Activated CD8-positive, alpha-beta memory T cell treated with anti-CD3 and anti-CD28 coated beads, Interleukin-2, amount 50 U/mL, for 24 hours (primary cell): ENCODE results near the gene CAPN11.

Experiments
- DNase-seq: peaks from one replicate; pipeline ENCODE4 v3.0.0-alpha.2; 2020; ENCODE audit errors: extremely low read depth

CAPN11 gene

DNA sequence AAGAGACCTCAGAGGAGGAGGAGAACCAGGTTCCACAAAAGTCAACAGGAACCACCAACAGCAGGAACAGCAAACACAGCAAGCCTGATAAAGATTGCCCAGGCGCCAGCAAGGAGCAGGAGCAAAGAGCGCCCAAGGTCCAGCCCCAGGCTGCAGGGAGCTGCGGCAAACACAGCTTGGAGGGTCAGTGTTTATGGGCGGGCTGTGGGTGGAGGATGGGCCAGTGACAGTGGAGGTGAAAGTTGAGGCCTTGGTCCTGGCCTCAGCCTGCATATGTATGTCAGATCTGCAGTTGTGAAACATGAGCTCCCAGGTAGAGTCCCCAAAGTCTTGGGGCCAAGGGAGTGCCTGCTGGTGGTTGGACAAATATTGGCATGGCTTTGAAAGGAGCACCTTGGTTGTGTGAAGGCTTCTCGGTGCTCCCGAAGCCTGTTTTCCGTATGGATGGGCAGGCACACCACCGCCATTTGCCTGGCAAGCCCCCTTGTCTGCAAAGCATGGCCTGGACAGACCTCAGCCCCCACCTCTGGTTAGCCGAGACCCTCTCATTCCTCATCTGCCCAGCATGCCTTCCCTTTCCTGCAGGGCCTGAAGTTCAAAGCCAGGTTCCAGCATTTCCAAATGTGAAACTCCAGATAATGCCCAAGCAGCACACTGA lies 2.0 kb upstream of the CAPN11 start:
- no peak for DNase-seq

DNA sequence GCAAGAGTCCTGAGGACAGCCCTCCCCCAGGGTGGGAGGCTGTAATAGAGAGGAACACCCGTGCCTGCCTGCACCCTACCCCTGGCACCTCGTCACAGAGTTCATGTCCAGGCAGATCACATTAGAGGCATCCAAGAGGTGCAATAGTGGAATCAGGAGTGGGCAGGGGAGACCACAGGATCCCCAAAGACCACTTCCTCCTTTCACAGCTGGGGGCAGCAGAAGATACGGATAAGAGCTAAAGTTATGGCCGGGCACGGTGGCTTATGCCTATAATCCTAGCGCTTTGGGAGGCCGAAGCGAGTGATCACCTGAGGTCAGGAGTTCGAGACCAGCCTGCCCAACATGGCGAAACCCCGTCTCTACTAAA lies 1.5 kb upstream of the CAPN11 start:
- DNase-seq = no peak

DNA sequence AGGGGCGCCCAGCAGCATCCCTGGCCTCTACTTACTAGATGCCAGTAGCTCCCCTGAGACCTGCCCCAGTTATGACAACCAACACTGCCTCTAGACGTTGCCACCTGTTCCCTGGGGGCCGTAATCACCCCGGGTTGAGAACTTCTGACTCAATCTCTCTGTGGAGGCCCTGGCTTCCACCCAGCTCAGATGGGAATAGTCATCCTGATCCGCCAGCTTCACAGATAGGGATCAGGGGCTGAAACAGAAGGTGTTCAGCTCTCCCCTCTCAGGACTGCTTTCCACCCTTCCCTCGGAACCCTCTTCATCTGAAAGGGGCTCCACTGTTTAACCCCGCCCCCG lies 3.3 kb downstream of the CAPN11 start:
- DNase-seq = no peak

DNA sequence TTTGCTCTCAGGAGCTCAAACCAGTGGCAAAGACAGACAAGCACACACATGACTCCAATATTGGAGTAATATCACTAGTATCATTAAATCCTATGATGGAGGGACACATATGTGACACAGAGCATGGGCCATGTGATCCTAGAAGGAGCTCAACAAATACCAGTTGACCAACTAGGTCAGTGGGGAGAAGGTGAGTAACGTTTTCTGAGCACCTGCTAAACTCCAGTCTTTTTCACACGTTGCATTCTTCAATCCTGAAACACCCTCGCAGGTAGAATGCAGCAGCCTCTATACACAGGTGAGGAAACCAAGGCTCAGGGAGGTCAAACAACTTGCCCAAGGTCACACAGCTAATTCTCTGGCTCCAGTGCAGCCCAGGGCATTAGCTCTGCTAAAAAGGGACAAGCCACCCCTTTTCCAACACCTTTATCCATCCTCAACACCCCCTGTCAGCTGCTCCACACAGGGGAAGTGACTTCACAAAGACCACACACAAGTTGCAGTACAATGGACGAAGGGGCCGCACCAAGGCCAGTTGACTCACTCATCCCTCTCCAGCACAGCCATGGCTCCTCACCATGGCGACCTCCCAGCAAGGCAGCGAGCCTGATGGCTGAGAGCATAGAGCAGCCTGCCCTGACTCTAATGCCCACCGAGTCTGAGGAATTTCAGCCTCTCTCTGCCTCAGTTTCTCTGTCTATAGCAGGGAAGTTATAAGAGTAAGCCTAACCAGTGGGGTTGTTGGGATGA lies 4.4 kb downstream of the CAPN11 start:
- DNase-seq = no peak

DNA sequence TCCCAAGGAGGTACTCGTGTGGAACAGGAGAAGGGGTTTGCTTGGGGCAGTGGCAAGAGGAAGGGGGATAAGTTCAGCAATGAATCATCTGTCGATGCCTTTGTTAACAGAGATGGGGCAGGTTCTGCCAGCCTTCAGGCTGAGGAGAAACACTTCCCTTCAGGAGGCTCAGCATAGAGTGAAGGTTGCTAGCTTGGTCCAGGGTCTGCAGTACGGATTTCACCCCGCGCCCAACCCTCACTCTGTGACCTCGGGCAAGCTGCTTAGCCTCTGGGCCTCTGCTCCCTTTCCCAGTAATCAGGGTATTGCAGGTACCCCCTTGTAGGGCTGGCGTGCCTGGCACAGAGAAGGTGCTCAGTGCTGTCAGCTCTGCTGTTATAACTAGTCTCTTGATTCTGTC lies 7.5 kb downstream of the CAPN11 start:
- no peak for DNase-seq

DNA sequence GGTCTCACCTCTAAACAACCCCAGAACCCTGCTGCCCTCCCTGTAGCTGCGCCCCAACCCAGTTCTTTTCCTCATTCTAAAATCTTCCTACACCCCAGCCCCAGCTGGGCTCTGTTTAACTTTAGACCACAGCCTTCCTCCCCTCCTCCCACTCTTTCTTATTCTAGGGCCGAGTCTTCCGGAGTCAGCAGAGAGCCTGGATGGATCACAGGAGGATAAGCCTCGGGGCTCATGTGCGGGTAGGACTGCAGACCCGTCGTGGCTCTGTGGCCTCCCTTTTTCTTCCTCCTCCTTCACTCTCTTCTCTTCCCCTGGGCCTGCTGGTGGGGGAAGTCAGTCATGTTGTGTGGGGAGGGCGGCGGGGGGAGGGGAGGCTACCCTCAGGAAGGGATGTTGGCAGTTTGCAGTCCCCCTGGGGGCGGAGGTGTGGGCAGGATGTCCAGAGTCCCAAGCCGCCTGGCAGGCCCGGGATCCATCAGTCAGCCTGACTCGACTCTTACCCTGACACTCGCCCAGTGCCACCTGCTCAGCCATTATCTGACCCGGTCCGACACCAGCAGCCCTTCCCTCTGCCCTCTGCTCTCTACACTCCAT lies 8.1 kb downstream of the CAPN11 start:
- DNase-seq = no peak

DNA sequence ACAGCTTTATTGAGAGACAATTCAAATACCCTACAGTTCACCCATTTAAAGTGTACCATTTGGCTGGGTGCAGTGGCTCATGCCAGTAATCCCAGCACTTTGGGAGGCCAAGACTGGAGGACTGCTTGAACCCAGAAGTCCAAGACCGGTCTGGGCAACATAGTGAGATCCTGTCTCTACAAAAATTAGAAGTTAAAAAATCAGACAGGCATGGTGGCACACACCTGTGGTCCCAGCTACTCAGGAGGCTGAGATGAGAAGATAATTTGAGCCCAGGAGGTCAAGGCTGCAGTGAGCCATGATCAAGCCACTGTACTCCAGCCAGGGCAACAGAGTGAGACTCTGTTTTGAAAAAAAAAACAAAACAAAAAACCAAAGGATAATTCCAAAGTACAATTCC lies 8.9 kb downstream of the CAPN11 start:
- DNase-seq = no peak

DNA sequence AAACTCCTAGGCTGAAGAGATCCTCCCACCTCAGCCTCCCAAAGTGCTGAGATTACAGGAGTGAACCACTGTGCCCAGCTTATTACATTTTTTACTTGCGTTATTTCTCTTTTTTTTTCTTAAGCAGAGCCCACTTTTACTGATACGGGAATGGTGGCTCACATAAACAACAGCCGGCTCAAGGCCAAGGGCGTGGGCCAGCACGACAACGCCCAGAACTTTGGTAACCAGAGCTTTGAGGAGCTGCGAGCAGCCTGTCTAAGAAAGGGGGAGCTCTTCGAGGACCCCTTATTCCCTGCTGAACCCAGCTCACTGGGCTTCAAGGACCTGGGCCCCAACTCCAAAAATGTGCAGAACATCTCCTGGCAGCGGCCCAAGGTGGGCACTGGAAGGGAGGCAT lies 10.5 kb downstream of the CAPN11 start:
- no peak for DNase-seq

DNA sequence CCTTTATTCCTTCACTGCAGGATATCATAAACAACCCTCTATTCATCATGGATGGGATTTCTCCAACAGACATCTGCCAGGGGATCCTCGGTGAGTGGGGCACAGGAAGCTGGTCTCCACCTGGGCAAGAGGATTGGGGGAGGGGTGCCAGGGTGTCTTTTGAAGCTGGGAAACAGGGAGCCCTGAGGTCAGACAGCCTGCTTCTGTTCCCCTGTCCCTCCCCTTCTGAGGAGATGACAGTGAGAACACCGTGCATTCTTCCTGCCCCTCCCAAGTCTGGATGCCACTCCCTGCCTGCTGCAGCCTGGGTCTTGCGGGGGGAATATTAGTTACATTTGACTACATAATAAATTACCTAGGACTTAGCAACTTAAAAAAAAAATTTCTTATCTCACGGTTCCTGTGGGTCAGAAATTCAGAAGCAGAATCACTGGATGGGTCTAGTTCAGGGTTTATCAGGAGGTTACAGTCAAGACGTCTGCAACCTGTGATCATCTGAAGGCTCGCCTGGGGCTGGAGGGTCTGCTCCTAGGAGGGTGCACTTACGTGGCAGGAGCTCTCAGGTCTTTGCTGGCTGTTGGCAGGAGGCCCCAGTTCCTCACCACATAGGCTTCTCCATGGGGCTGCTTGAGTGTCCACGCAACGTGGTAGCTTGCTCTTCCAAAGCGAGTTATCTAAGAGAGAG lies 11.4 kb downstream of the CAPN11 start:
- no peak for DNase-seq

DNA sequence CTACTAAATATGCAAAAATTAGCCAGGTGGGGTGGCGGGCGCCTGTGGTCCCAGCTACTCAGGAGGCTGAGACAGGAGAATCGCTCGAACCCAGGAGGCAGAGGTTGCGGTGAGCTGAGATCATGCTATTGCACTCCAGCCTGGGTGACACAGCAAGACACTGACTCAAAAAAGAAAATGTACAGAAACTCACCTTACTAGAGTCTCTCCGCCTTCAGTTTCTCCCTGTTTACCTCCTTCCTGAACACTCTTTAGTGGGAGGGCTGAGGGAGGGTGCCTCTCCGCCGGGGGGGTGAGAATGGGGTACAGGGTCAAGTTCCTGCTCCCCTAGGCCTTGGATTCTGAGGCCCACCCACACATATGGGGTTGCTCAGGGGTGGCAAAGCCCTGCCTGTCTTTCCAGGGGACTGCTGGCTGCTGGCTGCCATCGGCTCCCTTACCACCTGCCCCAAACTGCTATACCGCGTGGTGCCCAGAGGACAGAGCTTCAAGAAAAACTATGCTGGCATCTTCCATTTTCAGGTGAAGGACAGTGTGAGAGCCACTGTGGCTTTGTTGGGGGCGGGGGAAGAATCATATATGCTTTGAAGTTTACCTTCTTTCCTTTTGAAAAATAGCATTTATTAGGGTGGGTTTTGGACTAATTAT lies 13.4 kb downstream of the CAPN11 start:
- no peak for DNase-seq

DNA sequence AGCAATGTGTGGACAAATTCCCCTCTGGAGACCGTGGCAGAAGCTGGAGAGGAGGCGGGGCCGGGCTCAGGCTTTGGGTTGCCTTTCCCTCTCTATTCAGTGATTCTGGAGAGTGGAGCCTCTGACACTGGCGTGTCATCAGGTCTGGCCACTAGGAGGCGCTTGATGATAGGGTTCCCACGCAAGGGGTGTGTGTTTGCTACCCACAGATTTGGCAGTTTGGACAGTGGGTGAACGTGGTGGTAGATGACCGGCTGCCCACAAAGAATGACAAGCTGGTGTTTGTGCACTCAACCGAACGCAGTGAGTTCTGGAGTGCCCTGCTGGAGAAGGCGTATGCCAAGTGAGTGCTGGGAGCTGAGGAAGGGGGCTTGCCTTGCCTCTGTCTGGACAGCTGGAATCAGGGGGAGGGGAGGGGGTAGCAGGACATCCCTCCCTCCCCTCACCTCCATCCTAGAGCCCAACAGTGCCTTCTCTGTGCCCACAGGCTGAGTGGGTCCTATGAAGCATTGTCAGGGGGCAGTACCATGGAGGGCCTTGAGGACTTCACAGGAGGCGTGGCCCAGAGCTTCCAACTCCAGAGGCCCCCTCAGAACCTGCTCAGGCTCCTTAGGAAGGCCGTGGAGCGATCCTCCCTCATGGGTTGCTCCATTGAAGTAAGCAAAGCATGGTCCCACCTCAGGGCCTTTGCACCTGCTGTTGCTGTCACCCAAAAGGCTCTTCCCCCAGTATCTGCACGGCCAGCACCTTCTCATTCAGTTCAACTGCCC lies 14.3 kb downstream of the CAPN11 start:
- DNase-seq = peak; percentile 56

DNA sequence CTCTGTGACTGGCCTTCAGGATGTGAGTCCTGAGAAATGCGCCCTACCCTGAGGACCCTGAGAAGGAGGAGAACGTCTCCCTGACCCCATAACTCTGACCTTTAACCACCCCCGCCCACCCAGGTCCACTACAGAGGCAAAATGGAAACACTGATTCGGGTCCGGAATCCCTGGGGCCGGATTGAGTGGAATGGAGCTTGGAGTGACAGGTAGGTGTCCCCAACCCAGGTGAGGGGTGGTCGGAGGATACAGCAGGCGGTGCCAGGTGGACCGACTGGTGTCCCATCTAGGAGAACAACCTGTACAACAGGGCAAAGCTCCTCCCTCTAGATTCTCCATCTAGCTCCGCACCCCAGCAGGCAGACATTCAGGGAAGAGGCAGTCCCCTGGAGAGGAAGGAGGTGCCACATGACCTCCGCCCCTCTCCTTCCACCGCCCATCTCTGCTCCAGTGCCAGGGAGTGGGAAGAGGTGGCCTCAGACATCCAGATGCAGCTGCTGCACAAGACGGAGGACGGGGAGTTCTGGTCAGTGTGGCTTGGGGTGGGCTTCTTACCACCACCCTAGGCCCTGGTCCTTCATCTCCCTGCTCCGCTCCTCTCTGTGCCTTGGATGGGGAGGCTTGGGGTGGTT lies 17.6 kb downstream of the CAPN11 start:
- DNase-seq = no peak

DNA sequence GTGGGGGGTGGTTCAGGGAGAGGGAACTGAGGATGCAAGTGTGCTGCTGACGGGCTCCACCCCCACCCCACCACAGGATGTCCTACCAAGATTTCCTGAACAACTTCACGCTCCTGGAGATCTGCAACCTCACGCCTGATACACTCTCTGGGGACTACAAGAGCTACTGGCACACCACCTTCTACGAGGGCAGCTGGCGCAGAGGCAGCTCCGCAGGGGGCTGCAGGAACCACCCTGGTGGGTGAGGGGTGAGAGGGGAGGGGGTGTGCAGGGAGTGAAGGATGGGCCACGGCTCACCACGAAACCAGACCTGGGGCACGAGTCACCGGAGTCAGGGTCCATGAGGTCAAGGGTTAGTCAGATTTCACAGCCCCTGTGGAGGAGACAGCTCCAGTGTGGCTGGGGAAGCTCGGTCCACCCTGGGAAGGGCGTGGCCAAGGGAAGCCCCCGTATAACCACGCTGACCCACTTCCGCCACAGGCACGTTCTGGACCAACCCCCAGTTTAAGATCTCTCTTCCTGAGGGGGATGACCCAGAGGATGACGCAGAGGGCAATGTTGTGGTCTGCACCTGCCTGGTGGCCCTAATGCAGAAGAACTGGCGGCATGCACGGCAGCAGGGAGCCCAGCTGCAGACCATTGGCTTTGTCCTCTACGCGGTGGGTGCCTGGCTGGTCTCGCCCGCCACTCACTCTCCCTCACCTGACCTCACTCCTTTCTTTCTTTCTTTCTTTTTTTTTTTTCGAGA lies 18.3 kb downstream of the CAPN11 start:
- DNase-seq = peak; percentile 9

DNA sequence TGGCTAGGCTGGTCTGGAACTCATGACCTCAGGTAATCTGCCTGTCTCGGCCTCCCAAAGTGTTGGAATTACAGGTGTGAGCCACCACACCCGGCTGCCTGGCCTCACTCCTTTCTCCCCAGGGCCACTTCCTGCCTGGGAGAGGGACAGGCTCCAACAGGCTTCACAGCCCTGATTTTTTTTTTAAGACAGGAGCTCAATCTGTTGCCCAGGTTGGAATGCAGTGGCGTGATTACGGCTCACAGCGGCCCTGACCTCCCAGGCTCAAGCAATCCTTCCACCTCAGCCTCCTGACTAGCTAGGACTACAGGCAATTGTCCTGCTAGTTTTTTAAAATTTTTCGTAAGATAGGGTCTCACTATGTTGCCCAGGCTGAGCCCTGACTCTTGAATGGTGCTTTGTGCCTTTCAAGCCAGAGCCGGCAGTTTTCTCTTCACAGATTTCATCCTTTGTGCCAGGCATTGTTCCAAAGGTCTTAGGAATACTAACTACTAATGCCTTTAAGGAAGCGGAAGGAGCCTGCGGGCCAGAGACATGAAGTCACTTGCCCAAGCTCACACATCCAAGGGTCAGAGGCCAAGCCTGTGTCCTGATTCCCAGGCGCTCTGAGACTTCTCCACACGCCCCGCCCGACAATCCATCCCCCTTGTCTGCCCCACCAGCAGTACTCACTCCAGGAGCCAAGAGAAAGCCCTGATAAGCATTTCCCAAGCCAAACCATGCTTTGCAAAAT lies 19.2 kb downstream of the CAPN11 start:
- DNase-seq = no peak

DNA sequence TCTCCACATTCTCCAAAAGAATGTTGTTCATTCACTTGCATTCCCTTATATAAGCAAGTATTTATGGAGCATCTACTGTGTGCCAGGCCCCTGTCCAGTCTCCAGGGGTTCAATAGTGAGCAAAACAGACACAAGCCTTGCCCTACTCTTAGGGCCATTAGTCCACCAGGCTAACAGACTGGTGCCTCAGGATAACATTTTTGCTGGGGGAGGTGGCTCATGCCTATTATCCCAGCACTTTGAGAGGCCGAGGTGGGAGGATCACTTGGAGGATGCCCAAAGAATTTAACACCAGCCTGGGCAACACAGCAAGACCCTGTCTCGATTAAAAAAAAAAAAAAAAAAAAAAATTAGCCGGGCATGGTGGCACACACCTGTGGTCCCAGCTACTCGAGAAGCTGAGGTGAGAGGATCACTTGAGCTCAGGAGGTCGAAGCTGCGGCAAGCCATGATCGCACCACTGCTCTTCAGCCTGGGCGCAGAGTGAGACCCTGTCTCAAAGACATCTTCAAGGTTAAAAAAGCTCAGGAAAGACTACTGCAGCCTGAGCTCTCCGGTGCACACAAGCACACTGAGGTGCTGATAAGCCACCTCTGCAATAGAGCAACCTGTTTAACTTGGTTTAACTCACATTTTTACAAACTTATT lies 19.9 kb downstream of the CAPN11 start:
- DNase-seq = no peak

DNA sequence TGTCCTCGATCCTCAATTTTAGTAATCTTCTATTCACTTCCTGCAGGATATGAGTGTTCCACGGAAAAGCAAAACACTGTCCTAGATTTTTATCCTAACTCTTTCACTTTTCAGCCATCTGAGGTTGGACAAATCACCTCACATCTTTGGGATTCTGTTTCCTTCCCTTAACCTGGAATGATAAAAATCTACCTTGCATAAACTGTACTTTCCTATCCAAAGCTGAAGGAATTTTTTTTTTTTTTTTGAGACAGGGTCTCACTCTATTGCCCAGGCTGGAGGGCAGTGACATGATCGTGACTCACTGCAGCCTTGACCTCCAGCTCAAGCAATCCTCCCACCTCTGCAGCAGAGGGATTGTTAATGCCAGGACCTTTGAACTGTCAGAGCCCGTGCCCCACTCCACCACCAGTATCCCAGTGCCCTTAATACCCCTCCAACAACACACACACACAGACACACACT lies 20.5 kb downstream of the CAPN11 start:
- DNase-seq = no peak

DNA sequence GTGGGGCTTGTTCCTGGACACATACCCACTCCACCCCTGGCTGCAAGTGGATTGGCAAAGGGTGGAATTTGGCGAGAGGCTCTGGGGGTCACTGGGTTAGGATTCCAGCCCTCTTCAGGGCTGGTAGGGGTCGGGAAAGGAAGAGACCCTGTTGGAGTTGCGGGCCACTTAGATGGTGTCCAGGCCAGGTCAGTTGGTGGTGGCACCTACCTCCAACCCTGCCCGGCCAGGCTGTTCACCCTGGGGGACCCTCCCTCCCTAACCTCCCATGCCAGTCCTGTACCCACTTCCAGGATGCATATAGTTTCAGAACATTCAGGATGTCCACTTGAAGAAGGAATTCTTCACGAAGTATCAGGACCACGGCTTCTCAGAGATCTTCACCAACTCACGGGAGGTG lies 21.0 kb downstream of the CAPN11 start:
- no peak for DNase-seq

DNA sequence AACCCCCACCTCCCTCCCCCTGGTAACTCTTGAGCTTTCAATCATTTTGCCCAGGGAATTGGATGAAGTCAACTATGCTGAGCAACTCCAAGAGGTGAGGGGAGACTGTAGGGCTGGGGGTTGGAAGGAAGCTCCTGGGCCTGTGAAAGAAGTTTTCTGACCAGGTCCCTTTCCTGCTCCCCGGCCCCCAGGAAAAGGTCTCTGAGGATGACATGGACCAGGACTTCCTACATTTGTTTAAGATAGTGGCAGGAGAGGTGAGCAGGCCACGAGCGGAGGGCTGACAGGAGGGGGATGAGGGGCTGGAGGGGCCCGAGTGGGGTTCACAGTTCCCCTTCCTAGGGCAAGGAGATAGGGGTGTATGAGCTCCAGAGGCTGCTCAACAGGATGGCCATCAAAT lies 21.8 kb downstream of the CAPN11 start:
- DNase-seq = no peak

DNA sequence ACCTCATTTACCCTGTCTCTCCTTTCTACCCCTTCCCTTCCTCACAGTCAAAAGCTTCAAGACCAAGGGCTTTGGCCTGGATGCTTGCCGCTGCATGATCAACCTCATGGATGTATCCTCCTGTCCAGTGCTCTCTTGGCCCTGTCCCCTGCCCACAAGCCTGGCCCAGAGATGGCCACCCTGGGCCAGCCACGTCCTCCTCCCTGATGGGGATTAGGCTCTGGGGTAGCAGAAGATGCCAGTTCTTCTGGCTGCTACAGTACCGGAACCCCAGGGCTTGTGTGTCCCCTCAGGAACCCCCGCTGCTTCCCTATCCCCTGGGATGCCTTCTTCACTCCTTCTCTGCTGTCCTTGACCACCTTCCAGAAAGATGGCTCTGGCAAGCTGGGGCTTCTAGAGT lies 22.3 kb downstream of the CAPN11 start:
- DNase-seq = no peak
